HFF-Myc (cell line): ENCODE data around the gene LRRK2.

Experiments used
- DNase-seq: peaks from one replicate; pipeline ENCODE4 v3.0.0-alpha.2; 2011; ENCODE audit warnings: low read depth; ENCODE audit errors: extremely low read depth
- H3K4me3 ChIP-seq: replicated peaks from 2 replicates; pipeline ENCODE4 v1.5.1; 2011; ENCODE audit warnings: low read depth, mild to moderate bottlenecking, control low read depth, low read length
- TF ChIP-seq, protein P1 (sequence below): IDR thresholded peaks from 2 replicates; pipeline ENCODE4 v1.5.1; 2012; ENCODE audit warnings: mild to moderate bottlenecking, low read depth, low read length, control low read depth; ENCODE audit errors: missing control alignments

The LRRK2 gene

DNA sequence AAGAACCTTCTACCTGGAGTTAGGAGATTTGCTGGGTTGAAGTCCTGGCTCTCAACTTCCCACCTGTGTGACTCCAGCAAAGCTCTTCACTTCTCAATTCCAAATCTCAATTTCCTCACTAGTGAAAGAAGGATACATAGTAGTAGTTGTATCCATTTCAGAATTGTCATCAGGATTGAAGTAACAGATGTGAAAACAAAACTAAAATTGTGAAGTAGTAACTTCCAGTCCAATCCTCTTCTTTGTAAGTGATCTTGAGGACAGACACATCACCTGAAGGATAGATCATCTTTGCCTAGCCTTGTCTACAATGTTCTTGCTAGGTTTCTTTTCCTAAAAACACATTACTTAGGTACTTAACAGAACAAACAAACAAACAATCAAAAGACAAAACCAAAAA is 1.2 kb upstream of the LRRK2 start:
- DNase-seq = no peak
- H3K4me3 ChIP-seq = no peak overlapping the region
- TF ChIP-seq, protein P1, sequence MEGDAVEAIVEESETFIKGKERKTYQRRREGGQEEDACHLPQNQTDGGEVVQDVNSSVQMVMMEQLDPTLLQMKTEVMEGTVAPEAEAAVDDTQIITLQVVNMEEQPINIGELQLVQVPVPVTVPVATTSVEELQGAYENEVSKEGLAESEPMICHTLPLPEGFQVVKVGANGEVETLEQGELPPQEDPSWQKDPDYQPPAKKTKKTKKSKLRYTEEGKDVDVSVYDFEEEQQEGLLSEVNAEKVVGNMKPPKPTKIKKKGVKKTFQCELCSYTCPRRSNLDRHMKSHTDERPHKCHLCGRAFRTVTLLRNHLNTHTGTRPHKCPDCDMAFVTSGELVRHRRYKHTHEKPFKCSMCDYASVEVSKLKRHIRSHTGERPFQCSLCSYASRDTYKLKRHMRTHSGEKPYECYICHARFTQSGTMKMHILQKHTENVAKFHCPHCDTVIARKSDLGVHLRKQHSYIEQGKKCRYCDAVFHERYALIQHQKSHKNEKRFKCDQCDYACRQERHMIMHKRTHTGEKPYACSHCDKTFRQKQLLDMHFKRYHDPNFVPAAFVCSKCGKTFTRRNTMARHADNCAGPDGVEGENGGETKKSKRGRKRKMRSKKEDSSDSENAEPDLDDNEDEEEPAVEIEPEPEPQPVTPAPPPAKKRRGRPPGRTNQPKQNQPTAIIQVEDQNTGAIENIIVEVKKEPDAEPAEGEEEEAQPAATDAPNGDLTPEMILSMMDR = no peak

DNA sequence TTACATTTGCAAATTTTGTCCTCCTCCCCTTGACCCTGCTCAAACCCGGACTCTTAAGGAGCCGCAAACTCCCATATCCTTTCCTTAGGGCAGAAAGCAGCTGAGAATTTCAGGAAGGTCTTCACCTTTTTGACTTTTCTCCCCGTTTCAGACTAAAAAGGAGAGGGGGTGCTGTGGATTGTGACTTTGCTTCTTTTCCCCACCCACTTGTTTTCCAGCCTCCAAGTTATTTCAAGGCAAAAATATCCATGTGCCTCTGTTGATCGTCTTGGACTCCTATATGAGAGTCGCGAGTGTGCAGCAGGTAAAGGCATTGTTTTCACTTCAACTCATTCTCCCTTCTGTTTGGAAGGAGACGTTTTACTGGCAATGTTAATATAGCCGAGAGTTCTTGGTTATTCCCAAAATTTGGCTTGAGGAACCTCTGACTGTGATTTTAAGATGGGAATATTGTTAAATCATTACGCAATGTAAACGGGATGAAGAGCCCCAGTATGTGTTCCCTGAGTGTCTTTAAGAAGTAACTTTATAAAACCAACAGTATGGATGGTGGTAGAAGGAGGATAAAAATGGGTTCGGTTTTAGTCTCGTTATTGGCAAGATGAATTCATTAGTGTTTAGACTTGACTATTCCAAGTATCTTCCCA is 663 bp downstream of the LRRK2 start:
- no peak for DNase-seq
- H3K4me3 ChIP-seq = peak overlapping the region; percentile 49
- TF ChIP-seq, protein P1 = no peak

DNA sequence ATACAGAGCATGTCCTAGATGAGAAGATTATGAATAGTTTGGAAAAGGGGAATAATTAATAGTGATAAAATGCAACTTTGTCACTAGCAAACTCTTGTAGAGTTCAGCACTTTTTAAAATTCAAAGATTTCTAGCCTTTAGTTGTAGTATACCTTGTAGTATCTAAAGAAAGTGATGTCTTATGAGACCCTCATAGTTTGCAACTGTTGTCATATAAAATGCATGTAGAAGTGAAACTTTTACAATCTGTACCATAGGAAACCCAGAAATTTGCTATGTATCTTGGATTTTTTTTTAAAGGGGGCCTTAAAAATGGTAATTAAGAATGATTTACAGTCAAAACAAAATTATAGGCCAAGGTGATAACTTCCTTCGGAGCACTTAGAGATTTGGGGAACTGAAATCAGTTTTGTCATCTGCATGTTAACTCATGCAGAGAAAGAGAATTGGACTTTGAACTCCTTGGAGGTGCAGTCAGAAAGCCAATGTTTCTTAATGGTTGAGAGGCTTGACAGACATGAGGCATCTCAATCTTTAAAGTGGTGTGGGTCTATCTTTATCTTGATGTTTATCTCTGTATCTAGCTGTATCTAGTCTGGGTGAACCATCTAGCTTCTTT is 1.3 kb downstream of the LRRK2 start:
- no peak overlapping the region for H3K4me3 ChIP-seq
- no peak for DNase-seq
- TF ChIP-seq, protein P1 = no peak

DNA sequence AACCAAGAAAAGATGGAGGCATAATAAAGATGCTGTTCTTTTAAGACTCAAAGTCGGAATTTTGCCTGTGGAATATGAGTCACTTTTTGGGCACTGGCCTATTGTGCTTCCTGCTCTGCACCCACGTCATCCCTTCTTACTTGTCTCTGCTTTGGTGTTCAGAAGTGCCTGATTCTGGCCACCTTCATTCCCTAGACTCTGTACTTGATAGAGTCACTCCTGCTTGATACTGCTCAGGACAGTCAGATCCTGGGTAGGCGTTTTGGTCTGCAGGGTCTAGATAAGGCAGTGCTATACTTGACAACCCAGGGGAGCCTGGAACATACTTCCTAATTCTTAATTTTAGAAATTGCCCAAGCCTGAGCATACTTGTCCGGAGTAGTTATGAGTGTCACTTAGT is 1.9 kb downstream of the LRRK2 start:
- TF ChIP-seq, protein P1 = no peak
- peak; percentile 36 for DNase-seq
- H3K4me3 ChIP-seq = no peak overlapping the region

DNA sequence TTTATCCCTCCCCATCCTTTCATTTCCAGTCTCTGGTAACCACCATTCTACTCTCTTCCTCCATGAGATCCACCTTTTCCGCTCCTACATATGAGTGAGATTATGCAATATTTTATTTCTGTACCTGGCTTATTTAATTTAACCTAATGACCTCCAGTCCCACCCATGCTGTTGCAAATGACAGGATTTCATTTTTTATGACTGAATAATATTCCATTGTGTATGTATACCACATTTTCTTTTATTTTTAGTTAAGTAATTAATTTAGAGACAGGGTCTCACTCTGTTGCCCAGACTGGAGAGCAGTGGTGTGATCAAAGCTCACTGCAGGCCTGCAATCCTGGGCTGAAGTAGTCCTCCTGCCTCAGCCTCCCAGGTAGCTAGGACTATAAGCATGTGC is 2.6 kb downstream of the LRRK2 start:
- TF ChIP-seq, protein P1 = no peak
- no peak overlapping the region for H3K4me3 ChIP-seq
- DNase-seq = no peak

DNA sequence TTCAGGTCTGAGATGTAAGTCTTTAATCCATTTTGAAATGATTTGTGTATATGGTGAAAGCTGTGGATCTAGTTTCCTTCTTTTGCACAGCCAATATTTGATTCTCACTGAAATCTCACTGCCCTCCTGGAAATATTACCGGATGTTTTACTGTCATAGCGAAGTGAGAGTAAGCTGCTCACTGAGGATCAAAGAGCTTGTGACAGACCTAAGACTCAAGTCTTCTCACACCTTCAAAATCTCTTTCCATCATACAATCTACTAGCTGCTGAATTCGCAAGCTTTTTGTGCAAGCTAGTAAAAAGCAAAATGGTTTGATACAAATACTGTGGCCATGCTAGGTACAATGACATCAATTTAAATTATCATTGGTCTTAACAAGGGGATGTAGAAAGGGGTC is 3.9 kb downstream of the LRRK2 start:
- H3K4me3 ChIP-seq = no peak overlapping the region

More for the DNA sequence above, 3.9 kb downstream of the LRRK2 start:
- TF ChIP-seq, protein P1 = no peak
- DNase-seq = no peak
